Ishikawa (cell line): ENCODE measurements around the gene SLC24A3.

Experiments
- CEBPB ChIP-seq: IDR thresholded peaks from 2 replicates; pipeline ENCODE4 v1.6.1; 2012
- CREB1 ChIP-seq: IDR thresholded peaks from 2 replicates; pipeline ENCODE4 v1.6.1; 2012; ENCODE audit warnings: low read depth
- EGR1 ChIP-seq: IDR thresholded peaks from 2 replicates; pipeline ENCODE4 v1.6.1; 2012
- EP300 ChIP-seq: IDR thresholded peaks from 2 replicates; pipeline ENCODE4 v1.6.1; 2012; ENCODE audit warnings: borderline replicate concordance
- FOXM1 ChIP-seq: IDR thresholded peaks from 2 replicates; pipeline ENCODE4 v1.6.1; 2012; ENCODE audit warnings: low read depth, borderline replicate concordance
- MAX ChIP-seq: IDR thresholded peaks from 2 replicates; pipeline ENCODE4 v1.6.1; 2012
- NFIC ChIP-seq: IDR thresholded peaks from 2 replicates; pipeline ENCODE4 v1.6.1; 2012
- RAD21 ChIP-seq: IDR thresholded peaks from 2 replicates; pipeline ENCODE4 v1.6.1; 2012; ENCODE audit warnings: low read depth
- REST ChIP-seq: IDR thresholded peaks from 2 replicates; pipeline ENCODE4 v1.6.1; 2012; ENCODE audit warnings: low read depth, mild to moderate bottlenecking
- TAF1 ChIP-seq: IDR thresholded peaks from 2 replicates; pipeline ENCODE4 v1.6.1; 2012; ENCODE audit warnings: low read depth, mild to moderate bottlenecking
- TCF12 ChIP-seq: IDR thresholded peaks from 2 replicates; pipeline ENCODE4 v1.6.1; 2012; ENCODE audit warnings: low read depth
- TEAD4 ChIP-seq: IDR thresholded peaks from 2 replicates; pipeline ENCODE4 v1.6.1; 2012
- USF1 ChIP-seq: IDR thresholded peaks from 2 replicates; pipeline ENCODE4 v1.6.1; 2012
- YY1 ChIP-seq: IDR thresholded peaks from 2 replicates; pipeline ENCODE4 v1.6.1; 2012; ENCODE audit warnings: low read depth
- ZBTB7A ChIP-seq: IDR thresholded peaks from 2 replicates; pipeline ENCODE4 v1.6.1; 2012; ENCODE audit warnings: low read depth

SLC24A3 gene

GRCh38 chr20:19185083-19185482 lies 27.4 kb upstream of the SLC24A3 start:
- TF ChIP-seq ZBTB7A (no peak), EP300 (no peak), TCF12 (no peak), YY1 (no peak), TEAD4 (no peak), FOXM1 (no peak), RAD21 (no peak), REST (no peak), TAF1 (no peak), CREB1 (no peak), CEBPB (no peak), EGR1 (no peak), USF1 (no peak), NFIC (no peak), MAX (no peak)

- TF ChIP-seq EGR1 (no peak), EP300 (no peak), CREB1 (no peak), MAX (no peak), ZBTB7A (no peak), YY1 (no peak), USF1 (no peak), TCF12 (no peak), NFIC (no peak), FOXM1 (no peak), REST (no peak), CEBPB (no peak), TAF1 (no peak), RAD21 (no peak), TEAD4 (no peak)
Measured at GRCh38 chr20:19193349-19193748, 19.1 kb upstream of the SLC24A3 start.

GRCh38 chr20:19205981-19206396 lies 6.5 kb upstream of the SLC24A3 start:
- peak; percentile 69 for TF ChIP-seq RAD21
- TF ChIP-seq YY1, result no peak
- no peak for TF ChIP-seq EP300
- TF ChIP-seq NFIC, result no peak
- no peak for TF ChIP-seq MAX

GRCh38 chr20:19207541-19207940 lies 4.9 kb upstream of the SLC24A3 start:
- no peak for TF ChIP-seq YY1
- no peak for TF ChIP-seq ZBTB7A
- no peak for TF ChIP-seq TCF12
- TF ChIP-seq TEAD4, result no peak
- TF ChIP-seq FOXM1, result no peak
- TF ChIP-seq CREB1, result no peak
- TF ChIP-seq MAX, result no peak
- TF ChIP-seq EGR1, result no peak
- no peak for TF ChIP-seq CEBPB

GRCh38 chr20:19210391-19211155 lies 1.9 kb upstream of the SLC24A3 start:
- TF ChIP-seq EGR1 (no peak), REST (no peak), TAF1 (no peak), TEAD4 (no peak), MAX (no peak), ZBTB7A (no peak), USF1 (no peak), TCF12 (no peak), NFIC (no peak), FOXM1 (no peak), YY1 (no peak), CREB1 (no peak), CEBPB (no peak)
